Stimulated activated CD4-positive, alpha-beta T cell treated with anti-CD3 and anti-CD28 coated beads, Interleukin-1b, Interleukin-23, amount 100 ng/mL, for 1 hour (primary cell): ENCODE results near the gene BAIAP2.

Experiments
- DNase-seq, 2 donors: peaks; one replicate each; pipeline ENCODE4 v3.0.0-alpha.2; 2020; ENCODE audit warnings: low read depth in 2 of 2

Gene BAIAP2

DNA sequence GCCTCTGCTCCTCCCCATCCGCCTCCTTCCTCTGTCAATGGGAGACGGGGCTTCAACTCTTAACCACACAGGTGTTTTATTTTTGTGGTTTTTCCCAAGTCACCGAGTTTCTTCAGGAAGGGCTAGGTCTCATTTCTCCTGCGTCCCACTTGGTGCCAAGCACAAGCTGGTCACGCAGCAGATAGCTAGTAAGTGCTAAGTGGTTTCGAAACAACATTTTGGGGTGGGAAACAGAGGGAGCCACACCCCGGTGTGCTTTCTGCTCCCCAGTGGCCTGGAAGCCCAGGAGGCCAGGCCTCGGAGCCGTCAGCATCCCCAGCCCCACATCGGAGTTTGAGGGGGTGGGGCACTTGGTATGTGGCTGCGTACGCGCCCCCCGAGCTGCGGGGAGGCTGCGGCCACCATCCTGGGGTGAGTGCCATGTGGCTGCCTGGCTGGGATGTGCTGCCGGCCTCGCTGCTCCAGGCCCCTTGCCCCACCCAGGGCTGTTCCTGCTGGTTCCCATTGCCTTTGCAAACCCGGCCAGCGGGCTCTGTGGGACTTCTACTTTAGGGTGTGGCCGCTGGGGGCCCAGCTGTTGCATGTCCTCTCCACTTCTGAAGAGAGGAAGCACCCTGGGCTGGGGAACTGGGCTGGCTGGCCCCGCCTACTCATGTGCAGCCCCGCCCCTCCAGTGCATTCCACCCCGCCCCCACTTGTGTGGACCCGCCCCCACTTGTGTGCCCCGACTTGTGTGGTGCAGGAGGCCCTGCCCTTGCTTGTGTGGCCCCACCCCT lies 55.6 kb downstream of the BAIAP2 start:
- DNase-seq: peak in 1 of 2 donors; percentile 9

DNA sequence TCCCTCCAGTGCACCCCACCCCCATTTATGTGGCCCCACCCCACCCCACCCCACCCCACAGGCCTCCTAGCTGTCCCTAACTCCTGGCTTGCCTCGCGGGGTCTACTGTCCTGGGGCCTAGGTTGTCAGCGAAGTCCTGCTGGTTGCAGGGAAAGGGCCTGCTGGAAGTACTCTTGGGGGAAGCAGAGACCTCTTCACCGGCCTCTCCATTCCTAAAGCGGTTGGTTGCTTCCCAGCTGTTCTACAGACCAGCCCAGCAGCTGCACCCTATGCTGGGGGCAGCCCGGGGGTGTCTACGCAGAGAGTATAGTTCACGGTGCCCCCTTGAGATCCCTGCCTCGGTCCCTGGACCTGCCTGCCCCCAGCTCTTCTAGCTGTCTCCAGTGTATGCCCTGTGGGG lies 56.2 kb downstream of the BAIAP2 start:
- DNase-seq: no peak

GRCh38 chr17:81091774-81092517 lies 57.0 kb downstream of the BAIAP2 start:
- no peak for DNase-seq

- DNase-seq: no peak
Observed at GRCh38 chr17:81092518-81093095, 57.7 kb downstream of the BAIAP2 start.

- DNase-seq: no peak
Observed at GRCh38 chr17:81093619-81094508, 58.9 kb downstream of the BAIAP2 start.

DNA sequence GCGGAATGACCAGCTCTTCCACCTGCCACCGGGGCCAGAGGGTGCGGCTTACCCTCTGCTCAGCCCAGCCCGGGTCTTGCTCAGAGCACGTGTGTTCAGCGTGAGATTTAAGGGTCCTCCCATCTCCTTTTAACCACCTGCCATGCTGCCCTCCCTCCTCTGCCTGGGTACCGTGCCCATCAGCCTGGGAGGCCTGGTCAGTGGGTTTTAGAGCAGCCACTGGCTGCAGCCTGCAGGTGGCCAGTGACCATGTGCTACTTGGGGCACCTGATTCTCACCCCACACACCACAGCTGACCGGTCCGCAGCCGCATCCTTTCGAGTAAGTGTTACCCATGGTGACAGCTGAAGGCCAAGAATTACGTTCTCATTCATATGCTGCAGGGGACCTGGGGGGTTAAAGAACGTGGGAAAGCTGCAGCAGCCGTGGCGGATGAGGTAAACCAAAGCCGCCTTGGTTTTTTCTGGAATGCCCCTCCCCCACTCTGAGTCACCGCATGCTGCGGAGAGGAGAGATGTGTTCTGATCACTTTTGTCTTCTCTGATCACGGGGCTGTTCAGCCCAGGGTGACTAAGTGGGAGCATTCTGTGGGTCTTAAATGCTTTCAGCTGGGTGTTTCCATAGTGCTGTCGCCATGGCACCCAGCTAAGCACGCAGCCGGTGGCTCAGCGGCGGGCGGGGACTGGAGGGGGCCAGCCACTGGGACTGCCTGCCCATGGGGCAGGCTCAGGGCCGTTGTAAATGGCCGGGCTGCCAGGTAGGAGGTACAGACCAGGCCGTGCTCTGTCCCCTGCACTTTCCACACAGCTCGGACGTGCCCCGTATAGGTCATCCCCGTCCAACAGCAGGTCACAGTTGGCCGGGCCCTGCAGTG lies 59.8 kb downstream of the BAIAP2 start:
- peak; percentile 65 to 80 for DNase-seq

DNA sequence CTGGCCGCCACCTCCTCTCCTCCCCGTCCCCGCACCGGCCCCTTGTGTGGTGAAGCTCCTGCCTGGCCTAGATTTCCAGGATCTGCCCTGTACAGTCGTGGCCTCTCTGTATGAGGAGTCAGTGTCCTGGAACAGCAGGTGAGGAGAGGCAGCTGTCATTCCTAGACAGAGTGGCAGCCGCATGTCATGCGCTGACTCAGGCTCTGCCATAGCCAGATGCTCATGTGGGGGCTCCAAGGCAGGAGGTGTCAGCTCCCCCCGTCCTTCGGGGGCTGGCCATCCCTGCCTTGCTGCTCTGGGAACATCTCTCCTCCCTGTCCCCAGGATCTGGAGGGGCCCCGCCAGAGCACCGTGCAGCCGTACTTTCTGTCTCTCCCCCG lies 60.4 kb downstream of the BAIAP2 start:
- no peak for DNase-seq

- DNase-seq: no peak
Observed at GRCh38 chr17:81096741-81097133, 61.8 kb downstream of the BAIAP2 start.

DNA sequence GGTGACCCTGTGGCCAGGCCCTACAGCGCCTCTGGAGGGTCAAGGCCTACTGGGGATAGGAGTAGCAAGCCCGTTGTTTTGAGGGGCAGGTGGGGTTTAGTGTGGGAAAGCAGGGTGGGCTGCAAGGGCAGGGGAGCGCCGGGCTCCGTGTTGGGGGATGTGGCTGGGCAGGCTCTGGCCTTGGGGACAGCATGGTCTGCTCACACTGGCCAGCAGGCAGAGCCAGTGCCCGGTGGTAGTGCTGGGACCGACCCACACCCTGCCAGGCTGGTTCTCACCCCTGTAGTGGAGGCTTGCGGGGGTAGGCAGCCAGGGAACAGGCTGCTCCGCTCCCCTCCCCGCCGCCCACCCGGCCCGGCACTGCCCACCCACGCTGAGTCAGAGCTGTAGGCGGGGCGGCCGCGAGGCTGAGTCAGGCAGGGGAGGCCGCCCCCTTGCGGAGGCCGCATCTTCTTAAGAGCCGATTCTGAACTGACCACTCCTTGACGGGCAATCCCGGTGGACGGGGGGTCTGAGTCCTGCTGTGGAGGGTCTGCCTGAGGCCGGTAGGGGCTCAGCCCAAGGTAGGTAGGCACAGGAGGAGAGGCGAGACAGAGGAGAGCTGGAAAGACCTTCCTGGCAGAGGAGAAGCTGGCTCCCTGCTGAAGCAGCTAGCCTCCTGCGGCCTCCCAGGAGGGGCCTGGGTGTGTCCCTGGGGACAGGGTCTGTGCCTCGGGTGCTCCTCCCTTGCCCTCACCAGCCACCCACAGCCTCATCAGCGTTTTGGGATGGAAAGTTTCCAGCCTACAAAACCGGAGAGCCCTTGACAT lies 62.4 kb downstream of the BAIAP2 start:
- peak in 1 of 2 donors; percentile 32 for DNase-seq

- no peak for DNase-seq
Observed at GRCh38 chr17:81097943-81098308, 63.0 kb downstream of the BAIAP2 start.

- DNase-seq: no peak
Observed at GRCh38 chr17:81099888-81100287, 64.9 kb downstream of the BAIAP2 start.

DNA sequence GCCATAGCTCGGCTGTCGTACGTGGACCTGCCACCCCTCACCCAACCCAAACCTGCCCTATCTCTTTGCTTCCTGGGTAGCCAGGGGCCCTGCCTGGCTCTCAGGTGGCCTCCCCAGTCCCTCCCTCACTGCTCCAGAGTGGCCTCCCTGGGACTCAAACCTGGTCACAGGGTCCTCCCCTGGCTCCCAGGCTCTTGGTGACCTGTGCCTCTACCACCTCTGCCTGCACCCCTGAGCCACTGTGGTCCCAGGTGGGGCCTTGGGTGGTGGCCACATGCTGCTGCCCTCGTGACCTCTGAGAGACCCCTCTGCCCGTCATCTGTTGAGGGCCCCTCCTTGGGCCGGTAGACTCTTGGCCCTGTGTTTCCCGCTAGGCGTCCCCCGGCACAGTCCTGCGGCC lies 65.7 kb downstream of the BAIAP2 start:
- DNase-seq: no peak

GRCh38 chr17:81101614-81102306 lies 66.8 kb downstream of the BAIAP2 start:
- peak; percentile 78 to 80 for DNase-seq

GRCh38 chr17:81102352-81102751 lies 67.4 kb downstream of the BAIAP2 start:
- no peak for DNase-seq

DNA sequence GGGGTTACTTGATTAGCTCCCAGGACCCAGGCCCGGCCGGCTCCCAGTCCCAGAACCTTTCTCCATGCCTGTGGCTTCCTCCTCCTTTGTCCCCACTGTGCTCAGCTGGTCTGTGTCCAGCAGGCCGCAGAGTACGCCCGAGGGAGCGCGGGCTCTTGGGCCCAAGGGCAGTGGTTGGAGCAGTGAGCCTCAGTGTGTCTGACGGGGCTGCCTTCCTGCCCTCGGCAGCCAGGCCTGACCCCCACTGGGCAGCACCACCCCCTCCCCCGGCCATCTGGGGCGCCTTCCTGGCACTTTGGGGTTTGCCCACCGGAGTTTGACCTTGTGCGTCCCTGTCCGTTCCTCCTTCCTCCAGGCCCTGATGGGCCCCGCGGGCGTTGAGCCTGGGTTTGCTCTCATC lies 67.9 kb downstream of the BAIAP2 start:
- no peak for DNase-seq

DNA sequence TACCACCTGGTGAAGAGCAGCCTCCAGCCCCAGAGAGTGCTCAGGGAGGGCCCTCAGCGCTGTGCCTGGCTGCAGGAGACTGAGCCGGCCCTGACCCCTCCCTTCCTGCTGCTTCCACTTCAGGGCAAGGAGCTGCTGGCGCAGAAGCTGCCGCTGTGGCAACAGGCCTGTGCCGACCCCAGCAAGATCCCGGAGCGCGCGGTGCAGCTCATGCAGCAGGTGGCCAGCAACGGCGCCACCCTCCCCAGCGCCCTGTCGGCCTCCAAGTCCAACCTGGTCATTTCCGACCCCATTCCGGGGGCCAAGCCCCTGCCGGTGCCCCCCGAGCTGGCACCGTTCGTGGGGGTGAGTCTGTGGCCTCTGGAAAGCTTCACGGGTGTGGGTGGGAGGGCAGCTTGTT lies 68.4 kb downstream of the BAIAP2 start:
- DNase-seq: no peak

GRCh38 chr17:81106716-81107115 lies 71.8 kb downstream of the BAIAP2 start:
- DNase-seq: no peak

DNA sequence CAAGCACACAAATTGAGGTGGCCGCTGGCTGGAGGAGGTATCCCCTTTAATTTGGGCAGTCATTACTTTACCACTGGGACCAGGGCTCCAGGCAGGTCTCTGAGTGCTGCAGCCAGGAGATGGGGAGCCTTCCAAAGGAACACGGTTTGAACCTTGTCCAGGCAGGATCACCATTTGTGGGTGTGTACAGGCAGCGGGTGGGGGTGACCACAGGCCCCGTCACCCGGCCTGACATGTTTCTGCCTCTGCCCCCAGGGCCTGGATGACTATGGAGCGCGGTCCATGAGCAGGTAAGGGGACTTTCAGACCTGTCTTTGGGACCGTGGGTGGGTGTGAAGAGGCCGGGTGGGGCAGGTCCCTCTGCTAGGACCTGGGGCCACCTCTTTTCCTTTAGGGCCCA lies 73.3 kb downstream of the BAIAP2 start:
- DNase-seq: no peak

- DNase-seq: no peak
Observed at GRCh38 chr17:81109957-81110356, 75.0 kb downstream of the BAIAP2 start.
